Measurements from ENCODE around the gene PAK1.

The PAK1 gene

DNA sequence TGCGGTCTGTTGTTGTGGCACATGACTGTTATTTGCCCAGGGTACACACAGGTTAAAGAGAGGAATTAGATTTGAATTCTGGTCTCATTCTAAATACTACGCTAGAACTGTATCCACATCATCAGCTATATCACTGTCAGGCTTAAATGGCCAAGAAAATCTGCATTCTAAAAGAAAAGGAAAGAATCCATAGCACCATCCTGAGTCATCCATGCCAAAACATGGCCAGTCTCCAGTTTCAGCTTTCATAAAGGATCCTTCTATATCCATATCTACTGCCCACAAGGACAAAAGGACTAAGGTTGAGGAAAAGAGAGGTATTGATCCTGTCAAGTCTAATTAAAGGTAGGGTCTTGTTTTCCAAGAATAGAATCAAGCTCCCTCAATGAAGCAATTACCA is 98.8 kb downstream of the PAK1 start:
- ATAC-seq (ENCODE audit: low read depth) (no peak), DNase-seq (ENCODE audit: low spot score in 2 of 2) (no peak)
- Mint-ChIP-seq H3K4me3 (no peak overlapping the region), H3K27ac (no peak overlapping the region), H3K36me3 (peaks cover 37% of the 10 kb centered on the region), H3K9me3 (no peaks in the 10 kb centered on the region), H3K27me3 (no peaks in the 10 kb centered on the region), H3K4me1 (no peaks in the 10 kb centered on the region)

DNA sequence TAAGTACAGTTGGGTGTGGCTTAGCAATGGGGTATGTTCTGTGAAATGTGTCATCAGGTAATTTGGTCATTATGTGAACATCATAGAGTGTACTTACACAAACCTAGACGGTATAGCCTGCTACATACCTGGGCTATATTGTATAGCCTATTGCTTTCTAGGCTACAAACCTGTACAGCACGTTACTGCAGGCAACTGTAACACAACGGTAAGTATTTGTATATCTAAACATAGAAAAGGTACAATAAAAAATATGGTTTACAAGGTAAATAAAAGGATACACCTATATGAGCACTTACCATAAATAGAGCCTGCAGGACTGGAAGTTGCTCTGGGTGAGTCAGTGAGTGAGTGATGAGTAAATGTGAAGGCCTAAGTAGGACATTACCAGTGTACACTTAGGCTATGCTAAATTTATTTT is 99.3 kb downstream of the PAK1 start:
- DNase-seq (ENCODE audit: low spot score in 2 of 2), result no peak
- H3K27ac Mint-ChIP-seq, result no peak overlapping the region
- no peak for ATAC-seq (ENCODE audit: low read depth)
- no peaks in the 10 kb centered on the region for H3K4me1 Mint-ChIP-seq
- peaks cover 36% of the 10 kb centered on the region for H3K36me3 Mint-ChIP-seq
- no peaks in the 10 kb centered on the region for H3K9me3 Mint-ChIP-seq
- H3K27me3 Mint-ChIP-seq, result no peaks in the 10 kb centered on the region
- H3K4me3 Mint-ChIP-seq, result no peak overlapping the region

DNA sequence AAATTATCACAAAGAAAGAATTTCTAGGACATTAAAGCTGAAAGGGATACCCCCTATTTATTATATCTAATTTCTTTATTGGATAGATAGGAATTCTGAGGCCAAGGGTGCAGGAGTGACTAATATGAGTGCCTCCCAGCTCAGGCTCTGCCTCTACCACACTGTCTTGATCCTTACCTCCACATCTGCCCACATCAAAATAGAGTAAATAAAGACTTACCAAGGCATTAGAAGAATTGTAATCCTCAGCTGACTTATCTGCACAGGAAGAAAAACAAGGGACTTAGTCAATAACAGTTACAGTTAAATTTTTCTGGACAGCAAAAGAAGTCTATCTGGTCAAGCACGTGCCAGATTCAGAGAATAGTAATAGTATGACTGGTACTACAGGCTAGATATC is 99.8 kb downstream of the PAK1 start:
- Mint-ChIP-seq H3K4me1 (no peaks in the 10 kb centered on the region), H3K4me3 (no peak overlapping the region), H3K27me3 (no peaks in the 10 kb centered on the region), H3K9me3 (no peaks in the 10 kb centered on the region), H3K27ac (no peak overlapping the region), H3K36me3 (peaks cover 33% of the 10 kb centered on the region)
- ATAC-seq (ENCODE audit: low read depth), result no peak
- no peak for DNase-seq (ENCODE audit: low spot score in 2 of 2)

DNA sequence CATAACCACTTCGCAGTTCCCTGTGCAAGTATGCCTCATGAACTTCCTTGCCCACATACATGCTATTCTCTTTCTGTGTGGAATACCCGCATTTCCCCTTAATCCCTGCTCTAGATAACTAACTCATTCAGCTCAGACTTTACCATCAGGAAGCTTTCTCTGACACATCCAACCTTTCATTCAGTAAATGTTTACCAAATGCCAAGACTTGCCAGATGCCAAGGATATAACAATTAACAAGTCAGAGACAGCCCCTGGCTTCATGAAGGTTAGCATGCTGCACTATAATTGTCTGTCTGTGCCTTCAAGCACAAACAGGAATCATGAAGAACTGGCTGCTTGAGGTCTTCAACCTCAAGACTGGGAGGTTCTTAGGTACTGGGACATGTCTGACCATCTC is 101.2 kb downstream of the PAK1 start:
- Mint-ChIP-seq H3K27ac (no peak overlapping the region), H3K4me3 (no peak overlapping the region), H3K4me1 (no peaks in the 10 kb centered on the region), H3K9me3 (no peaks in the 10 kb centered on the region), H3K36me3 (peaks cover 25% of the 10 kb centered on the region), H3K27me3 (no peaks in the 10 kb centered on the region)
- ATAC-seq (ENCODE audit: low read depth) (no peak), DNase-seq (ENCODE audit: low spot score in 2 of 2) (no peak)

DNA sequence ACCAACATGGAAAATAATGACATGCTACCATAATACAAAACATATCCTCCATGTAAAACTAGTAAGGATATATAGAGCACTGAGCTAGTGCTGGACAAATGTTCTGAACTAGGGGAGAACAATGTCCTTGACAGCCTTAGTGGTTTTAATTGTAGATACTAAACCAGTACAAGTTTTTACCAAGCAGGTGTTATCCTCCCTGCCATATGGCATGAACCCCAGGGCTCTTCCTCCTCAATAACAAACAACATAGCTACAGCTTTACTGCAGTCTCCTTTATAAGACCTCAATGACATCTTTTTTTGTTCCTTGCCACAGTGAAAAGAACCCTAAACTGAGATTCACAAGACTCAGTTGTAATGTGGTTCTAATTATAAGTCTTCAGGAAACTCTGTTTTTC is 102.2 kb downstream of the PAK1 start:
- ATAC-seq (ENCODE audit: low read depth) (no peak), DNase-seq (ENCODE audit: low spot score in 2 of 2) (no peak)
- no peaks in the 10 kb centered on the region for H3K27me3 Mint-ChIP-seq
- peak overlapping the region; percentile 36 for H3K27ac Mint-ChIP-seq
- H3K36me3 Mint-ChIP-seq, result peaks cover 24% of the 10 kb centered on the region
- no peak overlapping the region for H3K4me3 Mint-ChIP-seq
- no peaks in the 10 kb centered on the region for H3K4me1 Mint-ChIP-seq
- no peaks in the 10 kb centered on the region for H3K9me3 Mint-ChIP-seq

DNA sequence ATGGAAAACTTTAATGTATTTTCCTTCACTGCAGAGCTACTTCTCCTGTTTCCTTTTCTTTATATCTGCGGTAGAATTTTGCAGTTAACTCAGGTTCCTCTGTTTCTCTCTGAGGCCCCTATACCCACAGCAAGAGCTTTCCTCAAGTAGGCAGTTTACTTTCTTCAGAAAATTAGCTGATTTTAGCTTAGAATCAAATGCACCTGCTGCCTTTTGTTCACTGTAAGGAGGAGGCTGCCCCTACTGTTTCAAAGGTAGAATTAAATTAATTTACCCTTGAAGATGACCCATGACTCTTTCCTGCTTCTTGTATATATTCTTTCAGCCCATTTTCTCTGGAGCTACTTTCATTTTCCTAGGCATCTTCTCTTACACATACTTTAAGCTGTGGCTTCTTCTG is 103.7 kb downstream of the PAK1 start:
- Mint-ChIP-seq H3K4me1 (no peaks in the 10 kb centered on the region), H3K9me3 (peaks cover 2% of the 10 kb centered on the region), H3K27ac (no peak overlapping the region), H3K36me3 (peaks cover 30% of the 10 kb centered on the region), H3K27me3 (no peaks in the 10 kb centered on the region), H3K4me3 (no peak overlapping the region)
- ATAC-seq (ENCODE audit: low read depth), result no peak
- DNase-seq (ENCODE audit: low spot score in 2 of 2), result no peak

DNA sequence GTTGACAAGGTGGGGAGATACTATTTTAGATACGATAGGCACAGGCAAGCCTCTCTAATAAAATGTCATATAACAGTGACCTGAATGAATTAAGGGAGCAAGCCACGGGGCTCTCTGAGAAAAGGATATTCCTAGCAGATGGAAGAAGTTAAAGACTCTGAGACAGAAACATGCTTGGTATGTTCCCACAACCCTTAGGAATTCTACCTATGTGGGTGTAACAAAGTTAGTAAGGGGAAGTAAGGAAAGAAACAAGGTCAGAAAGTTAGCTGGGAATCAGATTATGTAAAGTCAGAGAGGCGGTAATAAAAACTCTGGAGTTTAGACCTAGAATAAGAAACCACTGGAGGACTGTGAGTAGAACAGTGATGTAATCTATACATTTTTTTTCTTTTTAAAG is 112.7 kb downstream of the PAK1 start:
- H3K4me3 Mint-ChIP-seq, result no peak overlapping the region
- H3K27me3 Mint-ChIP-seq, result no peaks in the 10 kb centered on the region
- H3K9me3 Mint-ChIP-seq, result peaks cover 2% of the 10 kb centered on the region
- no peak overlapping the region for H3K27ac Mint-ChIP-seq
- DNase-seq (ENCODE audit: low spot score in 2 of 2) (no peak), ATAC-seq (ENCODE audit: low read depth) (no peak)
- peaks cover 33% of the 10 kb centered on the region for H3K36me3 Mint-ChIP-seq
- no peaks in the 10 kb centered on the region for H3K4me1 Mint-ChIP-seq

DNA sequence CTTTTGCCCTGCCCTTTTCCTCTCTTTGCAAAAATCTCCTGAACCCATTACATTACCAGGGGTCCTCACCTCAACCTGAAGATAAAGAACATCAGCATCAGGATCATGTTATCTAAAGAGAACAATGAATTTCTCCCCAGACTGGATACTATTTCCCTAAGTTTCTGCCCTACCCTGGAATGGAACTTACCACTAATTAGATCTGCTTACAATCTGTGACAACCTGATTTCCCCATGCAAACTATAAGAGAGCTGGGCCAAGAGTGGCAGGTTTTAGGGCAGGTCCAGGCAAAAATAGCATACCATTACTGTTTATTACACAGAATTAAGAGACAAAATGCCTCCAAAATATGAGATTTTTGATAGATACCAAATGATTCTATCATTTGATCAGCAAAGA is 114.4 kb downstream of the PAK1 start:
- Mint-ChIP-seq H3K27ac (no peak overlapping the region), H3K4me3 (no peak overlapping the region)
- ATAC-seq (ENCODE audit: low read depth), result no peak

DNA sequence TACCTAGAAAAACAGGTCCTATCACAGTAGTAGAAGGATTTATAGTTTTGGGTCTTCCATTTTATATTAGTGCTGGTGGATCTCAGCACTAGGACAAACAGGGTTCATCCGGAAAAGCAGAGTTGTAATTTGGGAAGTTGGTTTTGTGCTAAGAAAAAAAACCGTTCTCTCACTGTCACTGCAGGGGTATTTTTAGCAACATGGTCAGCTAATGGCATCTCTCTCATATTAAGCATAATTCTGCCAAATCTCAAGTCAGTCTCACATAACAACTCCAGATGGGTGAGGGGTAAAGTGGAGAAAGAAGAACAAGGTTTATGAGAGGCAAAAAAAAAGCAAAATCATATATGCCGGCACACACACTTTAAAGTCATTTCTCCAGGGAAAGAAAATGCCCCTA is 120.8 kb downstream of the PAK1 start:
- Mint-ChIP-seq H3K4me3 (no peak overlapping the region), H3K36me3 (peaks cover 13% of the 10 kb centered on the region), H3K4me1 (no peaks in the 10 kb centered on the region), H3K27ac (no peak overlapping the region), H3K27me3 (no peaks in the 10 kb centered on the region), H3K9me3 (no peaks in the 10 kb centered on the region)
- DNase-seq (ENCODE audit: low spot score in 2 of 2) (no peak), ATAC-seq (ENCODE audit: low read depth) (no peak)

More for the DNA sequence above, 114.4 kb downstream of the PAK1 start:
- Mint-ChIP-seq H3K4me1 (no peaks in the 10 kb centered on the region), H3K27me3 (no peaks in the 10 kb centered on the region), H3K36me3 (peaks cover 26% of the 10 kb centered on the region), H3K9me3 (no peaks in the 10 kb centered on the region)
- no peak for DNase-seq (ENCODE audit: low spot score in 2 of 2)

DNA sequence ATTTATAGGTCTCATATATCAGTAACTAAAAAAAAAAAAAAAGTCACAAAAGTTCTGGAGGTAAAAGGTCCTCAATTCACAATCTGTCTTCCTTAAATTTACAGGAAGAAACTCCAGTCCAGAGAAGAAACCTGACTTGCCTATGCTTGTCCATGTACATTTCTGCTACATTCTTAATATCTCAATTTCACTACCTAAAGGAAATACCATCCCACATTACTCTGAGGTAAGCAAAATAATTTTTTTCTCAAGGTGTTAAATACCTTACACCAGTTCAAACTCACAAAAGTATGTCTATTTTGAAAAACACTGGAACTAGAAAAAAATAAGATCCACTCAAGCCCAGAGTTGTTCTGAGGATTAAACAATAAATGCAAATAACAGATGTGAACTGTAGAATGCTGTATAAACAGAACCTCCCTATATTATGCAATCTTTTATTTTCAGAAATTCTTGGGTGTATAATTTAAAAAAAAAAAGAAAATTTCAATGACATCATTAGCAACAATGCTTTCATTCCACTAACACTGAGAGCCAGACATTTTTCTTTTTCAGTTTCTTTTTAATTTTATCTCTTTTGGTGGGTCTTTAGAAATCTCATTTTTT is 122.5 kb downstream of the PAK1 start:
- no peak overlapping the region for H3K4me3 Mint-ChIP-seq
- no peaks in the 10 kb centered on the region for H3K9me3 Mint-ChIP-seq
- H3K27me3 Mint-ChIP-seq, result no peaks in the 10 kb centered on the region
- DNase-seq (ENCODE audit: low spot score in 2 of 2), result no peak
- H3K36me3 Mint-ChIP-seq, result peaks cover 12% of the 10 kb centered on the region
- H3K4me1 Mint-ChIP-seq, result no peaks in the 10 kb centered on the region
- ATAC-seq (ENCODE audit: low read depth), result no peak
- H3K27ac Mint-ChIP-seq, result no peak overlapping the region

DNA sequence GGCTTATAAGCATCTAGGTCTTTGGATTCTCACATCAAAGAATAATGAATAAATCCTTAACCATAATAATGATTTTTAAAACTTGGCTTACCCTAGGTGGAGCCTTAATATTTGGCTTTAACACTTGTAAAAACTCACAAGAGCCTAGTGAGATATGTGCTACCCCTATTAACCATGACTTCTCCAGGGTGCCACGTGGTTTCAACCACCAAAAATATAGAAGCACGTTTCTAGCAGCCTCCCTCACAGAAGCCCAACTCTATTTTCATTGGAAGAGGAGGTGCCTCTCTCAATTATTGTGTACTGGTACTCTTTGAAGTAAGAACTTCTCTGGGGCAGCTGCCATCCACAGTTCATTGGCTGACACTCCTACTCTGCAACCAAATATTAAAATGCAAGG is 125.9 kb downstream of the PAK1 start:
- no peak overlapping the region for H3K27ac Mint-ChIP-seq
- H3K4me1 Mint-ChIP-seq, result no peaks in the 10 kb centered on the region
- no peak overlapping the region for H3K4me3 Mint-ChIP-seq
- no peaks in the 10 kb centered on the region for H3K27me3 Mint-ChIP-seq
- peaks cover 23% of the 10 kb centered on the region for H3K36me3 Mint-ChIP-seq
- DNase-seq (ENCODE audit: low spot score in 2 of 2) (no peak), ATAC-seq (ENCODE audit: low read depth) (no peak)
- no peaks in the 10 kb centered on the region for H3K9me3 Mint-ChIP-seq

DNA sequence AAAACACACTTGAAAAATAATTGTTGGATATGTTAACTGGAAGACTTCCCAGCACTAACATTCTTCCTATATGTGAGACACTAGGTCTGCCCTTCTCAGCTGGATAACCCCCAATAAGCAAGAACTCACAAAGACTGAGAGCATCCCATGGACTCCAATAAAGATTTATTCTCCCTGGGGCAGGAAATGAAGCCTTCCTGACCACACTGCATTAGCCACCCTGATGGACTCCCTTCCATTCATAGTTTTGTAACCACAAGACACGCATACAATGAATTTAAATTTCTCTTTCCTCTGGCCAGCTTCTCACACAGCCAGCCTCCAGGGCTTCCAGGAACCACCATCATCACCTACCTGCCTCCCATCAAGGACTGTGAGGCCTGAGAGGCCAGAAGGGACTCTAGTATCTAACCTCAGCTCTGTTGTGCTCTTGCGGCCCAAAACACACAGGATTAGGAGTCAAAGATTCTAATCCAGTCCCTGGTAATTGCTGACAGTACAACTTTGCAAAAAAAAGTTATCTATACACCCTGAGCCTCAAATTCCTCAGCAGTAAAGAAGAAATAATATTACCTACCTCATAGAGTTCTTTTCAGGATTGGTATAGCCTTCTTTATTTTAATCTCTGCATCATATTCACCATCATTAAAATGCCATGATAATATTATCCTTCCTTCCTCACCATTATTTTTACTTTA is 126.8 kb downstream of the PAK1 start:
- H3K4me1 Mint-ChIP-seq, result no peaks in the 10 kb centered on the region
- H3K9me3 Mint-ChIP-seq, result no peaks in the 10 kb centered on the region
- peaks cover 27% of the 10 kb centered on the region for H3K36me3 Mint-ChIP-seq
- ATAC-seq (ENCODE audit: low read depth) (no peak), DNase-seq (ENCODE audit: low spot score in 2 of 2) (no peak)
- H3K27me3 Mint-ChIP-seq, result no peaks in the 10 kb centered on the region
- no peak overlapping the region for H3K27ac Mint-ChIP-seq
- no peak overlapping the region for H3K4me3 Mint-ChIP-seq

DNA sequence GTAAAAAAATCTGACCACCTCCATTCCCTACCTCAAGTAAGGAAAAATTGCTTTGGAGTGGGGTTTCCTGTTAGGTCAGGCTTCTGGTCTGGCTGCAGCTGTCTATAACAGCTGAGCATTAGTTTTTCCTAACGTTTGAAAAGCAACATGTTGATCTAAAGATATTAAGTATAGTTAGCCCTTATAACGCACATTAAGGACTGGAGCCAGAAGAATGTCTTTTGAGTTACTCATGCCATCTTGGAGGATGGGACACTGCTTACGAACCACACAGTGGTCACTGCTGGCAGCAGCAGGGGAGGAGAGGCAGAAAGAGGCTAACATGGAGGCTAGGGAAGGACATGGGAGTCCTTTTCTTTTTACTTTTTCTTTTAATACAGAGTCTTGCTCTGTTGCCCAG is 128.3 kb downstream of the PAK1 start:
- no peaks in the 10 kb centered on the region for H3K4me1 Mint-ChIP-seq
- H3K9me3 Mint-ChIP-seq, result no peaks in the 10 kb centered on the region
- no peak overlapping the region for H3K27ac Mint-ChIP-seq
- no peaks in the 10 kb centered on the region for H3K27me3 Mint-ChIP-seq
- peaks cover 31% of the 10 kb centered on the region for H3K36me3 Mint-ChIP-seq
- ATAC-seq (ENCODE audit: low read depth) (no peak), DNase-seq (ENCODE audit: low spot score in 2 of 2) (no peak)
- H3K4me3 Mint-ChIP-seq, result no peak overlapping the region

DNA sequence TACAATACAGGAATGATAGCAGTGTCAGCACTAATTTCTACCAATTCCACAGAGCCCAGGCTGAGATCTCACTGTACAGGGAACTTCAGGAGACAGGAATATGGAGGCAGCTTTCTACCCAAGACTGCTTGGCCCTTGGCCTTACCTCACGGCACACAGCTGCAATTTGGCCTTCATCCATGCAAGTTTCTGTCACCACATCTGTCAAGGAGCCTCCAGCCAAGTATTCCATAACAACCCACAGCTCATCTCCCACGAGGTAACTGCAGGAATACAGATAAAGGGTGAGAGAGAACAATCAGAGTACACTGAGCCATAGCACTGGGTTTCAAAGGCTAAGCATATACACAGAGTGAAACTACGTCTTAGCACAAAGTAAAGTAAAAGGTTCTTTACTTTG is 133.4 kb downstream of the PAK1 start:
- no peak for DNase-seq (ENCODE audit: low spot score in 2 of 2)
- ATAC-seq (ENCODE audit: low read depth), result no peak
- H3K36me3 Mint-ChIP-seq, result peaks cover 26% of the 10 kb centered on the region
- H3K9me3 Mint-ChIP-seq, result no peaks in the 10 kb centered on the region
- H3K27ac Mint-ChIP-seq, result no peak overlapping the region
- no peaks in the 10 kb centered on the region for H3K4me1 Mint-ChIP-seq
- no peaks in the 10 kb centered on the region for H3K27me3 Mint-ChIP-seq
- H3K4me3 Mint-ChIP-seq, result no peak overlapping the region

DNA sequence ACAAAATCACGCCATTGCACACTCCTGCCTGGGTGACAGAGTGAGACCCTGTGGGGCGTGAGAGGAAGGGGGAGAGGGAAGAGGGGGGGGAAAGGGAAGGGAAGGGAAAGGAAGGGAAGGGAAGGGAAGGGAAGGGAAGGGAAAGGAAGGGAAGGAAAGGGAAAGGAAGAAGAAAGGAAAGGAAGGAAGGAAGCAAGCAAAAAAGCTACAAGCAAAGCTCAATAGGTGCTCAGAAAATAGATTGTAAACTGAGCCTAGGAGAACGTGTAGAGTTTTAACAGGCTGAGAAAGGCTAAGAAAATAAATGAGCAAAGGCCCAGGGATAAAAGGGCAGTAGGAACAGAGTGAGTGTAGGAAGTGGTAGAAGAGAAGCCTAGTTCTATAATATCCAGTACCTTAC is 141.6 kb downstream of the PAK1 start:
- Mint-ChIP-seq H3K36me3 (peaks cover 23% of the 10 kb centered on the region), H3K27me3 (no peaks in the 10 kb centered on the region), H3K27ac (no peak overlapping the region), H3K4me1 (no peaks in the 10 kb centered on the region), H3K4me3 (no peak overlapping the region), H3K9me3 (no peaks in the 10 kb centered on the region)
- DNase-seq (ENCODE audit: low spot score in 2 of 2), result no peak
- no peak for ATAC-seq (ENCODE audit: low read depth)
